ENCODE data around the gene MECR.
A peak's percentile ranks its signal among the peaks of the same experiment; 100 is the strongest.

MECR gene

DNA sequence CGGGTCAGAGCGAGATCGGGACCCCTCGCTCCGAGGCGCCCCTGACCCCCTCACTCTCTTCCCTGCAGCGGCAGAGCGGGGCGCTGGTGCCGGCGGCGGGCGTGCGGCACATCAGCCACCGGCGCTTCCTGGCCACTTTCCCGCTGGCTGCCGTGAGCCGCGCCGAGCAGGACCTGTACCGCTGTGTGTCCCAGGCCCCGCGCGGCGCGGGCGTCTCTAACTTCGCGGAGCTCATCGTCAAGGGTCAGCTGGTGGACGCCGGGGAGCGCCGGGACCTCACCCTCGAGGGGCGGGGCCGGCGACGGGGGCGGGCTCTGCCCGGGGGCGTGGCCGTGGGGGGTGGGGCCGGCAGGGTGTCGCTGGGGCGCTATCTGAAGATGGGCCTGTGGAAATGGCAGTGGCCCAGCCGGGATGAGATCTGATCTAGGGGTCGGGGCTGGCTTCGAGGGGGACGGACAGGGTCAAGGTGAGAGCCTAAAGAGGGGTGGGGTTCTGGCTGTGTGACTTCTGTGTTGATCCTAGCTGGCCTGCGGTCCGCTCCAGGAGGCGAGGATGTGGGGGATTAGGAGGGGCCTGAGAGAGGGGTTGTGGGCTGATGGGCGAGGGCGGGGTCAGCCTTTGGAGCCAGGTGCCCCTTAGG, 29.2 kb upstream of the MECR start:
- no peaks in the 10 kb centered on the region for H3K36me3 Mint-ChIP-seq (ENCODE audit: low read depth)
- peak overlapping the region; percentile 78 for H3K4me3 Mint-ChIP-seq
- peak; percentile 32 for DNase-seq (ENCODE audit: low spot score)
- no peaks in the 10 kb centered on the region for H3K9me3 Mint-ChIP-seq
- peaks cover 52% of the 10 kb centered on the region for H3K27me3 Mint-ChIP-seq (ENCODE audit: low read depth)
- peaks cover 2% of the 10 kb centered on the region for H3K4me1 Mint-ChIP-seq (ENCODE audit: low read depth)
- H3K27ac Mint-ChIP-seq, result no peak overlapping the region

- Mint-ChIP-seq H3K4me3 (peak overlapping the region; percentile 54), H3K4me1 (ENCODE audit: low read depth) (peaks cover 2% of the 10 kb centered on the region), H3K27me3 (ENCODE audit: low read depth) (peaks cover 52% of the 10 kb centered on the region), H3K27ac (no peak overlapping the region), H3K9me3 (no peaks in the 10 kb centered on the region), H3K36me3 (ENCODE audit: low read depth) (no peaks in the 10 kb centered on the region)
- no peak for DNase-seq (ENCODE audit: low spot score)
These were observed 28.5 kb upstream of the MECR start for GRCh38 chr1:29258976-29259801.

- H3K27ac Mint-ChIP-seq, result no peak overlapping the region
- DNase-seq (ENCODE audit: low spot score), result no peak
- peaks cover 49% of the 10 kb centered on the region for H3K27me3 Mint-ChIP-seq (ENCODE audit: low read depth)
- H3K4me1 Mint-ChIP-seq (ENCODE audit: low read depth), result peaks cover 2% of the 10 kb centered on the region
- H3K4me3 Mint-ChIP-seq, result no peak overlapping the region
- H3K36me3 Mint-ChIP-seq (ENCODE audit: low read depth), result no peaks in the 10 kb centered on the region
- no peaks in the 10 kb centered on the region for H3K9me3 Mint-ChIP-seq
These were observed 27.6 kb upstream of the MECR start for GRCh38 chr1:29258189-29258975.

GRCh38 chr1:29256979-29257804, 26.5 kb upstream of the MECR start:
- H3K4me3 Mint-ChIP-seq, result no peak overlapping the region
- H3K27me3 Mint-ChIP-seq (ENCODE audit: low read depth), result peaks cover 44% of the 10 kb centered on the region
- H3K9me3 Mint-ChIP-seq, result no peaks in the 10 kb centered on the region
- no peak overlapping the region for H3K27ac Mint-ChIP-seq
- no peak for DNase-seq (ENCODE audit: low spot score)
- H3K36me3 Mint-ChIP-seq (ENCODE audit: low read depth), result no peaks in the 10 kb centered on the region
- H3K4me1 Mint-ChIP-seq (ENCODE audit: low read depth), result peaks cover 2% of the 10 kb centered on the region

- H3K9me3 Mint-ChIP-seq, result no peaks in the 10 kb centered on the region
- DNase-seq (ENCODE audit: low spot score), result no peak
- H3K4me3 Mint-ChIP-seq, result no peak overlapping the region
These were observed 25.7 kb upstream of the MECR start for GRCh38 chr1:29256394-29256793.

GRCh38 chr1:29255134-29255666, 24.5 kb upstream of the MECR start:
- Mint-ChIP-seq H3K4me3 (no peak overlapping the region), H3K4me1 (ENCODE audit: low read depth) (peaks cover 2% of the 10 kb centered on the region), H3K27ac (no peak overlapping the region), H3K36me3 (ENCODE audit: low read depth) (no peaks in the 10 kb centered on the region), H3K9me3 (no peaks in the 10 kb centered on the region), H3K27me3 (ENCODE audit: low read depth) (peaks cover 25% of the 10 kb centered on the region)
- DNase-seq (ENCODE audit: low spot score), result no peak

More at GRCh38 chr1:29256394-29256793, 25.7 kb upstream of the MECR start:
- no peaks in the 10 kb centered on the region for H3K36me3 Mint-ChIP-seq (ENCODE audit: low read depth)
- no peak overlapping the region for H3K27ac Mint-ChIP-seq
- peaks cover 36% of the 10 kb centered on the region for H3K27me3 Mint-ChIP-seq (ENCODE audit: low read depth)
- peaks cover 2% of the 10 kb centered on the region for H3K4me1 Mint-ChIP-seq (ENCODE audit: low read depth)

DNA sequence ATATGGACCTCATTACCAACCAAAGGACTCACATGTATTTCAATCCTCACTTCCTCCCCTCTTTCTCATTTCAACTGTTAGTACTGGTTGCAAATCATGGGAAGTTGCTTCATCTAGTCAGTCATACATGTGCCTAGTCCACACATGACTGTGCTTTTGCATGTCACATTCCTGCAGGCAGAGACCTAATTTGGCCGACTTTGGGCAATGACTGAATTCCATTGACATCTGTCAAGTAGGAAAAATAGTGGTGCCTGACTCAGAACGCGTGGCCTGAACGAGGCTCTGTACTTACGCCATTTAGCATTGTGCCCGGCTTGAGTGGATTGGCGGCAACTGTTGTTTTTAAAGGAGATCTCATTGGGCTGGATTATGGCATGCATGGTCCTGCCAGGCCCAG, 23.6 kb upstream of the MECR start:
- no peak overlapping the region for H3K4me3 Mint-ChIP-seq
- DNase-seq (ENCODE audit: low spot score), result no peak
- H3K27me3 Mint-ChIP-seq (ENCODE audit: low read depth), result peaks cover 22% of the 10 kb centered on the region
- H3K9me3 Mint-ChIP-seq, result no peaks in the 10 kb centered on the region
- no peaks in the 10 kb centered on the region for H3K4me1 Mint-ChIP-seq (ENCODE audit: low read depth)
- H3K27ac Mint-ChIP-seq, result no peak overlapping the region
- H3K36me3 Mint-ChIP-seq (ENCODE audit: low read depth), result no peaks in the 10 kb centered on the region

- Mint-ChIP-seq H3K4me1 (ENCODE audit: low read depth) (no peaks in the 10 kb centered on the region), H3K27me3 (ENCODE audit: low read depth) (peaks cover 13% of the 10 kb centered on the region), H3K27ac (no peak overlapping the region), H3K4me3 (no peak overlapping the region), H3K9me3 (no peaks in the 10 kb centered on the region), H3K36me3 (ENCODE audit: low read depth) (no peaks in the 10 kb centered on the region)
- DNase-seq (ENCODE audit: low spot score), result no peak
These were observed 22.4 kb upstream of the MECR start for GRCh38 chr1:29253180-29253579.

DNA sequence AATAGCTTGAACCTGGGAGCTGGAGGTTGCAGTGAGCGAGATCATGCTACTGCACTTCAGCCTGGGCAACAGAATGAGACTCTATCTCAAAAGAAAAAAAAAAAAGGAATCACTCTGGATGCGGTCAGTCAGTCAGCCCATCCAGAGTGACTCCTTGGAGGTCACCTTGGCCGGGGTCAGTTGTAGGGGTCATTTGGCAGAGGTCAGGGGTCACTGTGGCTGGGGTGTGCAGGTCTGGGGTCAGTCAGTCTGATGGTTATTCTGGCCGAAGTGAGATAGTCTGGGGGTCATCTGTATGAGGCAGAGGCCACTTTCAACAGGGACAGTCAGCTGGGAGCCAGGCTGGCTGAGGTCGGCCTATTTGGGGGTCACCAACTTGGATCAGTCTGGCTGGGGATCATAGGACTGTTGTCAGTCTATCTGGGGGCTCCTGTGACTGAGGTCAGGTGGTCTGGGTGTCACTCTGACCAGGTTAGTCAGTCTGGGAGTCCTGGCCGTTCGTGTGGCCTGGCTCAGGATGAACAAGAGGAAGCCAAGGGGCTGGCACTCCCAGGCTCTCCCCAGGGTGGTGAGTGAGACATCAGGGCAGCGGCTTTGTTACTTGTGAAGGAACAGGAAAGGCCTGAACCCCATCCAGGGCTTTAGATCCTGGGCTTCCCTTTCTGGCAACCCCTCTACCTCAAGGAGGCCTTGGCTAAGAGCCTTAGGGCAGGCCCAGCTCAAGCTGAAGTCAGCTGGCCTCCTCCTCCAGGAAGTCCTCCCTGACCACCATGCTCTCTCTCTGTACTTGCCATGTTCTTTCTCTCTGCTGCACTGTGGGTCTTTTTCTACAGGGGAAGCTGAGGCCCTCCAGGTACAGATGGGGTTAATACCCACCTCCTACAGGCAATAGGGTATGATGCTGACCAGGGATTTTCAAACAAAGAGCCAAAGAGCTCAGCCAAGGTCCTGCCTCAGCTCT, 20.7 kb upstream of the MECR start:
- Mint-ChIP-seq H3K27ac (no peak overlapping the region), H3K4me3 (no peak overlapping the region), H3K9me3 (no peaks in the 10 kb centered on the region), H3K4me1 (ENCODE audit: low read depth) (no peaks in the 10 kb centered on the region), H3K27me3 (ENCODE audit: low read depth) (no peaks in the 10 kb centered on the region), H3K36me3 (ENCODE audit: low read depth) (no peaks in the 10 kb centered on the region)
- DNase-seq (ENCODE audit: low spot score), result no peak

DNA sequence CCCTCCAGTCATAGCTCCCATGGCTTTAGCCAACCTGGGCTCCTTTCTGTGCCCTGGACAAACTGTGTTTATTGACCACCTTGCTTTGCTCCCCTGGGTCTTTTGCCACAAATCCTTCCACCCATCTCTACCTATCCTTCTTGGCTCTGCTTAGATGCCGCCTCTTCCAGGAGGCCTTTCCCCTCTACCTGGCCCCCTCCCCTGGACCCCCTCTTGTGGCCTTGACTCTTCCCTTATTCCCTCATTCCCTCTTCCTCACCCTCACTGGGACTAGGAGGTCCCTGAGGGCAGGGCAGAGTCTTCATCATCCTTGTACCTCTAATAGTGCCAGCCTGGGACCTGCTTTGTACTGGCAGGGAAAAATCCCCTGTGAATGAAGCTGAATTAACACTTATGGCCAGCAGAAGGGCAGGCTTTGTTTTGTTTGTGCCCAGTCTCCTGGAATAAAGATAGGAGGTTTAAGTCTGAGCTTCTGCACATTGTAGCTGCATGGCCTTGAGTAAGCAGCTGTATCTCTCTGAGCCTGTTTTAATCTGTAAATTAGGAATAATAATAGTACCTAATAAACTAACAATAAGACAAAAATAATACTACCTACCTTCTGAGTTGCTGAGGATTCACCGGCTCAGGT, 19.3 kb upstream of the MECR start:
- no peak for DNase-seq (ENCODE audit: low spot score)
- H3K4me3 Mint-ChIP-seq, result no peak overlapping the region
- no peaks in the 10 kb centered on the region for H3K9me3 Mint-ChIP-seq
- no peaks in the 10 kb centered on the region for H3K27me3 Mint-ChIP-seq (ENCODE audit: low read depth)
- no peaks in the 10 kb centered on the region for H3K4me1 Mint-ChIP-seq (ENCODE audit: low read depth)
- no peak overlapping the region for H3K27ac Mint-ChIP-seq
- no peaks in the 10 kb centered on the region for H3K36me3 Mint-ChIP-seq (ENCODE audit: low read depth)

- Mint-ChIP-seq H3K9me3 (no peaks in the 10 kb centered on the region), H3K36me3 (ENCODE audit: low read depth) (no peaks in the 10 kb centered on the region), H3K4me1 (ENCODE audit: low read depth) (no peaks in the 10 kb centered on the region), H3K4me3 (no peak overlapping the region), H3K27ac (no peak overlapping the region), H3K27me3 (ENCODE audit: low read depth) (no peaks in the 10 kb centered on the region)
- no peak for DNase-seq (ENCODE audit: low spot score)
These were observed 18.5 kb upstream of the MECR start for GRCh38 chr1:29249170-29249691.

DNA sequence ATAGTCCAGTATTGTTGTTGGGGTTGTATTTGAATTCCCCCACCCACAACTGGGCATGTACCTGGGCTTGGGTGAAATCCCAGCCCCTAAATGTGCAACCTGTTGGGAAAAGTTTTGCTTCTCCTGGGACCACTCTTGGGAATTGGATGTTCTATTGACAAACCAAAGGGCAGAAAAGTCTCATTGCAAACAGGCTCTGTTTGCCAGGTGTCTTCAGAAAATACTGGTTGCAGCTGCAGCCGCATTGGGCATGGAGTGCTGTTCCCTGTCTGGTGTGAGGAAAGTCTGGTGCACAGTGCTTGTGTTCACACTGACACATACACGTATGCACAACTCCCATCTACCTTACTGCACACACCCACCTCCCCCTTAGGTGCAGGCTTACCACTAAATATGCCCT, 17.7 kb upstream of the MECR start:
- no peaks in the 10 kb centered on the region for H3K36me3 Mint-ChIP-seq (ENCODE audit: low read depth)
- H3K4me3 Mint-ChIP-seq, result no peak overlapping the region
- no peaks in the 10 kb centered on the region for H3K4me1 Mint-ChIP-seq (ENCODE audit: low read depth)
- H3K27ac Mint-ChIP-seq, result no peak overlapping the region
- DNase-seq (ENCODE audit: low spot score), result no peak
- H3K9me3 Mint-ChIP-seq, result no peaks in the 10 kb centered on the region
- H3K27me3 Mint-ChIP-seq (ENCODE audit: low read depth), result no peaks in the 10 kb centered on the region

All from T-helper 2 cell treated with Interferon-gamma antibody and Interleukin-4, amounts not matched to agents 5 μg/mL and 100 μg/mL, for 36 hours (primary cell).